PFSK-1 (cell line): ENCODE results near the gene C12orf76.

ENCODE experiments used
- POLR2AphosphoS5 ChIP-seq: IDR thresholded peaks from 2 replicates; pipeline ENCODE4 v1.6.1; 2012; ENCODE audit warnings: low read depth, mild to moderate bottlenecking, control low read depth, low read length, moderate library complexity
- TAF1 ChIP-seq: IDR thresholded peaks from 2 replicates; pipeline ENCODE4 v1.6.1; 2012; ENCODE audit warnings: low read length, control low read depth, borderline replicate concordance; ENCODE audit not compliant: insufficient read depth
- TF ChIP-seq, protein P1 (sequence below), 2 experiments: IDR thresholded peaks; 2 replicates each; pipeline versions ENCODE4 v1.6.1 to v1.8.0; 2011 to 2012; ENCODE audit warnings: low read depth in 2 of 2, low read length in 2 of 2, control low read depth in 1 of 2, inconsistent platforms in 1 of 2, mild to moderate bottlenecking in 1 of 2, moderate library complexity in 1 of 2; ENCODE audit not compliant: insufficient read depth in 1 of 2

DNA sequence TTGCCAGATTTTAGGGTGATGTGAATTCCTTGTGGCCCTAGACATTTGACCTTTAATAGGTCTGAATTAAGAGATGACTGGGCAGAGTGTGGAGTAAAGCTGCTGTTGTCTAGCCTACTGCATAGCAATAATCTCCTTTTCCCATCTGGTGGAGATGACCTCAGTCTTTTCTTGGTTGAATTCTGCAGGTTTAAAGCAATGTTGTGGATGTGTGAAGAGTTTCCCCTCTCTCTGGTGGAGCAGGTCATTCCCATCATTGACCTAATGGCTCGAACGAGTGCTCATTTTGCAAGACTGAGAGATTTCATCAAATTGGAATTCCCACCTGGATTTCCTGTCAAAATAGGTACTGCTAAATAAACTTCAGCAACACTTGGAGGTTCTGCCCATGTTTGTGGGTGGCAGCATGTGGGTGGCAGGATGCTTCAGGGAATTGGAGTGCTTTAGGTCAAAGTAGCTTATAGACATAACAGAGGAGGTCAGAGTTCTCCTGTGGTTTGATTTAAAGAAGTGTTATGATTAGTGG lies 19.0 kb downstream of the C12orf76 start:
- TF ChIP-seq POLR2AphosphoS5 (no peak), TAF1 (no peak)
- TF ChIP-seq, protein P1, sequence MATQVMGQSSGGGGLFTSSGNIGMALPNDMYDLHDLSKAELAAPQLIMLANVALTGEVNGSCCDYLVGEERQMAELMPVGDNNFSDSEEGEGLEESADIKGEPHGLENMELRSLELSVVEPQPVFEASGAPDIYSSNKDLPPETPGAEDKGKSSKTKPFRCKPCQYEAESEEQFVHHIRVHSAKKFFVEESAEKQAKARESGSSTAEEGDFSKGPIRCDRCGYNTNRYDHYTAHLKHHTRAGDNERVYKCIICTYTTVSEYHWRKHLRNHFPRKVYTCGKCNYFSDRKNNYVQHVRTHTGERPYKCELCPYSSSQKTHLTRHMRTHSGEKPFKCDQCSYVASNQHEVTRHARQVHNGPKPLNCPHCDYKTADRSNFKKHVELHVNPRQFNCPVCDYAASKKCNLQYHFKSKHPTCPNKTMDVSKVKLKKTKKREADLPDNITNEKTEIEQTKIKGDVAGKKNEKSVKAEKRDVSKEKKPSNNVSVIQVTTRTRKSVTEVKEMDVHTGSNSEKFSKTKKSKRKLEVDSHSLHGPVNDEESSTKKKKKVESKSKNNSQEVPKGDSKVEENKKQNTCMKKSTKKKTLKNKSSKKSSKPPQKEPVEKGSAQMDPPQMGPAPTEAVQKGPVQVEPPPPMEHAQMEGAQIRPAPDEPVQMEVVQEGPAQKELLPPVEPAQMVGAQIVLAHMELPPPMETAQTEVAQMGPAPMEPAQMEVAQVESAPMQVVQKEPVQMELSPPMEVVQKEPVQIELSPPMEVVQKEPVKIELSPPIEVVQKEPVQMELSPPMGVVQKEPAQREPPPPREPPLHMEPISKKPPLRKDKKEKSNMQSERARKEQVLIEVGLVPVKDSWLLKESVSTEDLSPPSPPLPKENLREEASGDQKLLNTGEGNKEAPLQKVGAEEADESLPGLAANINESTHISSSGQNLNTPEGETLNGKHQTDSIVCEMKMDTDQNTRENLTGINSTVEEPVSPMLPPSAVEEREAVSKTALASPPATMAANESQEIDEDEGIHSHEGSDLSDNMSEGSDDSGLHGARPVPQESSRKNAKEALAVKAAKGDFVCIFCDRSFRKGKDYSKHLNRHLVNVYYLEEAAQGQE (IDR thresholded peaks at IDR 0.05; ENCODE audit: insufficient read depth in 1 of 2, low read depth in 2 of 2, low read length in 2 of 2): no peak
